Neural crest cell (in vitro differentiated cells): ENCODE data around the gene INHBC. TPM values are rescaled to one million over a fixed set of nuclear protein-coding genes. Genes with fewer than 3 reads are reported as not detected.
A peak's percentile ranks its signal among the peaks of the same experiment; 100 is the strongest.

Experiments used
- DNase-seq: peaks from one replicate; pipeline ENCODE4 v3.0.0; 2021; ENCODE audit warnings: low read depth, mixed read lengths, low spot score
- H3K27ac Mint-ChIP-seq: one replicate; pipeline ENCODE4 v1.8.0; 2021; ENCODE audit warnings: mild to moderate bottlenecking, mixed read lengths; ENCODE audit not compliant: unreplicated experiment
- H3K27me3 Mint-ChIP-seq: 2 replicates; pipeline ENCODE4 v1.8.0; 2021; ENCODE audit warnings: low read depth, mild to moderate bottlenecking, mixed read lengths
- H3K36me3 Mint-ChIP-seq: 2 replicates; pipeline ENCODE4 v1.8.0; 2021; ENCODE audit warnings: low read depth, mild to moderate bottlenecking, mixed read lengths
- H3K4me1 Mint-ChIP-seq: 2 replicates; pipeline ENCODE4 v1.8.0; 2021; ENCODE audit warnings: mixed read lengths
- H3K4me3 Mint-ChIP-seq: one replicate; pipeline ENCODE4 v1.8.0; 2021; ENCODE audit warnings: mild to moderate bottlenecking, mixed read lengths
- H3K9me3 Mint-ChIP-seq: 2 replicates; pipeline ENCODE4 v1.8.0; 2021; ENCODE audit warnings: mixed read lengths
- total RNA-seq: library from RNA; stranded (reverse); gene quantifications from 2 replicates; pipeline ENCODE4 v1.2.1, GENCODE V29; 2021
- TF ChIP-seq, protein P1 (sequence below): fragments of 200-600 bp; sonication (generic); conservative IDR thresholded peaks from 2 replicates; pipeline ENCODE4 v1.5.0; 2021; ENCODE audit warnings: antibody characterized with exemption, mild to moderate bottlenecking

Gene INHBC
- total RNA-seq, 1 donor from 2014 or later: not detected

DNA sequence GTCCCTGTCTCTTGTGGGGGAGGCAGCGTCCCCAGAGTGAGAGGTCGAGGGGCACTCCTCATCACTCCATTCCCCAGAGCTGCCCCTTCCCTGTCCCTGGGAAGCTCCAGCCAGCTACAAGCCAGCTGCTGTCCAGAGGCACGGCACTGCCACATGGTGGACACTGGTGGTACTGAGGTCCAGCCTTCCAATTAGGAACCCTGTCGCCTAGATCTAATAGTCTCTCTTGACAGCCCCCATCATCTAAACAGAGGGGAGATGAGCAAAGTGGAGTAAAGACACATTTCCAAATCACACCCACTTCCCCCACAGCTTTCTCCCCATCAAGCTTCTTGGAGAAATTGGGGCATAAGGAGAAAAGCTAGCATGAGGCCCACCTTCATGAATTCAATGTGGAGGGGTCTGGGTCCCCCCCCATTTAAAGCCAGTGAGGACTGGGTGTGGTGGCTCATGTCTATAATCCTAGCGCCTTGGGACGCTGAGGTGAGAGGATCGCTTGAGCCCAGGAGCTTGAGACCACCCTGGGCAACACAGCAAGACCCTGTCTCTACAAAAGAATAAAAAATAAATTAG lies 18.4 kb downstream of the INHBC start:
- TF ChIP-seq, protein P1, sequence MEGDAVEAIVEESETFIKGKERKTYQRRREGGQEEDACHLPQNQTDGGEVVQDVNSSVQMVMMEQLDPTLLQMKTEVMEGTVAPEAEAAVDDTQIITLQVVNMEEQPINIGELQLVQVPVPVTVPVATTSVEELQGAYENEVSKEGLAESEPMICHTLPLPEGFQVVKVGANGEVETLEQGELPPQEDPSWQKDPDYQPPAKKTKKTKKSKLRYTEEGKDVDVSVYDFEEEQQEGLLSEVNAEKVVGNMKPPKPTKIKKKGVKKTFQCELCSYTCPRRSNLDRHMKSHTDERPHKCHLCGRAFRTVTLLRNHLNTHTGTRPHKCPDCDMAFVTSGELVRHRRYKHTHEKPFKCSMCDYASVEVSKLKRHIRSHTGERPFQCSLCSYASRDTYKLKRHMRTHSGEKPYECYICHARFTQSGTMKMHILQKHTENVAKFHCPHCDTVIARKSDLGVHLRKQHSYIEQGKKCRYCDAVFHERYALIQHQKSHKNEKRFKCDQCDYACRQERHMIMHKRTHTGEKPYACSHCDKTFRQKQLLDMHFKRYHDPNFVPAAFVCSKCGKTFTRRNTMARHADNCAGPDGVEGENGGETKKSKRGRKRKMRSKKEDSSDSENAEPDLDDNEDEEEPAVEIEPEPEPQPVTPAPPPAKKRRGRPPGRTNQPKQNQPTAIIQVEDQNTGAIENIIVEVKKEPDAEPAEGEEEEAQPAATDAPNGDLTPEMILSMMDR: peak; percentile 88
- no peaks in the 10 kb centered on the region for H3K9me3 Mint-ChIP-seq
- H3K27ac Mint-ChIP-seq: no peak overlapping the region
- H3K36me3 Mint-ChIP-seq: no peaks in the 10 kb centered on the region
- H3K27me3 Mint-ChIP-seq: peaks cover 18% of the 10 kb centered on the region
- no peak overlapping the region for H3K4me3 Mint-ChIP-seq
- peaks cover 10% of the 10 kb centered on the region for H3K4me1 Mint-ChIP-seq
- peak; percentile 83 for DNase-seq

DNA sequence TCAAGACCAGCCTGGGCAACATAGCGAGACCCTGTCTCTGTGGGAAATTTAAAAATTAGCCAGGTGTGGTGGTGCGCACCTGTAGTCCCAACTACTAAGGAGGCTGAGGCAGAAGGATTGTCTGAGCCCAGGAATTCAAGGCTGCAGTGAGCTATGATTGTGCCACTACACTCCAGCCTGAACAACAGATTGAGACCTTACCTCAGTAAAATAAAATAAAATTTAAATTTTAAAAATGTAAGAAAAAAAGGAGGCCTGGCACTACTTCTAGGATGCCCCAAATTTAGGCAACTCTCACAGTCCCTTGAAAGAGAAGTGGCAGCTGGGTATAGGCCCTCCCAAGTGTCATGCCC lies 19.6 kb downstream of the INHBC start:
- Mint-ChIP-seq H3K4me1 (peaks cover 16% of the 10 kb centered on the region), H3K36me3 (no peaks in the 10 kb centered on the region), H3K27me3 (peaks cover 22% of the 10 kb centered on the region), H3K9me3 (no peaks in the 10 kb centered on the region), H3K27ac (no peak overlapping the region), H3K4me3 (no peak overlapping the region)
- DNase-seq: no peak
- TF ChIP-seq, protein P1: no peak

DNA sequence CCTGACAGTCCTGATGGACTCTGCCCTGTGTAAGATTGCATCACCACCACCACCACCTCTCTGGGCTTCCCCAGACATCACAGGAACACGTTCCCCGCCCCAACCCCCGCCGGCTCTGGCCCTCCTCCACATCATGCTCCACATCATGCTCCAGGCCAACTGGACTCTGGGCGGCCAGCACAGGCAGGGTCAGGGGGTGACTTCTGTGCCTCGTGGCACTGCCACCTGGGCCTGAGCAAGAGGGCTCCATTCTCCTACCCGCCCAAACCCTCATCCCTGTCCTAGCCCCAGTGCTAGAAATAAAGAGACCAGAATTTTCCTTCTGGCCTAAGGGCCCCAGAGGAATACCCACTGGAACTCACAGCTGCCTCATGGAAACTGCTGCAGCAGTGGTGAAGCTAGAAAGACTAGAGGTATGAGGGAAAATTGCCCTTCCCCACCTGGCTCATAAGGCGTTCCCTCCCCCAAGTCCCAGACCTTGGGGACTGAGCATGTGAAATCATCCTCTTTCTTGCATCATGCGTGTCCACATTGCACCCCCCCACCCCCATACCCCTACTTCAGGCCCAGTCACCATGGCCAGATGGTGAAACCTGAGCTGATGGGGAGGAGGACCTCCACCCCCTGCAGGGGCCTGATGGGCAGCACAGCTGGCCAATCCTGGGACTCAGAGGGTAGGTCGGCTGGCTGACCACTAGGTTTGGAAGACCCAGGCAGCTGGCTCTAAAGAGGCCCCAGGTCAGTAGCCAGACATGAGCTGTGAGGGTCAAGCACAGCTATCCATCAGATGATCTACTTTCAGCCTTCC lies 20.2 kb downstream of the INHBC start, which contains the start of gene INHBE:
Gene INHBE, plus strand, starts transcription at position 742 of the 808 bp plus-strand sequence. CDS start 230 bp downstream, outside the sequence.
- H3K36me3 Mint-ChIP-seq: no peaks in the 10 kb centered on the region
- peaks cover 22% of the 10 kb centered on the region for H3K4me1 Mint-ChIP-seq
- peak within 1 kb of the TSS; percentile 87 for H3K27ac Mint-ChIP-seq
- no peaks in the 10 kb centered on the region for H3K9me3 Mint-ChIP-seq
- peak within 1 kb of the TSS; percentile 77 for H3K4me3 Mint-ChIP-seq
- TF ChIP-seq, protein P1: no peak
- DNase-seq: no peak
- H3K27me3 Mint-ChIP-seq: peaks cover 28% of the 10 kb centered on the region

DNA sequence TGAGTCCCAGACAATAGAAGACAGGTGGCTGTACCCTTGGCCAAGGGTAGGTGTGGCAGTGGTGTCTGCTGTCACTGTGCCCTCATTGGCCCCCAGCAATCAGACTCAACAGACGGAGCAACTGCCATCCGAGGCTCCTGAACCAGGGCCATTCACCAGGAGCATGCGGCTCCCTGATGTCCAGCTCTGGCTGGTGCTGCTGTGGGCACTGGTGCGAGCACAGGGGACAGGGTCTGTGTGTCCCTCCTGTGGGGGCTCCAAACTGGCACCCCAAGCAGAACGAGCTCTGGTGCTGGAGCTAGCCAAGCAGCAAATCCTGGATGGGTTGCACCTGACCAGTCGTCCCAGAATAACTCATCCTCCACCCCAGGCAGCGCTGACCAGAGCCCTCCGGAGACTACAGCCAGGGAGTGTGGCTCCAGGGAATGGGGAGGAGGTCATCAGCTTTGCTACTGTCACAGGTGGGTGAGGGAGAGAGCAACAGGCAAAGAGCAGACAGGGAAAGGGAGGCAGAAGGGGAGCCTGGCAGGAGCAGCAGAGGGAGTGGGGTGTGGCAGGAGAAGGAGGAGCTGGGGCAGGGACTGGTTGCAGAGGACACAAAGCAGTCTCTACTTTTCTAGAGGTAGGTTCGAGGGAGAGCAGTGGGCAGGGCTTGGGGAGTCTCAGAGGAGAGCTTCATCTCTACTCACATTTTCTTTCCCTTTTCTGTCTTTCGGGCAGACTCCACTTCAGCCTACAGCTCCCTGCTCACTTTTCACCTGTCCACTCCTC lies 21.0 kb downstream of the INHBC start:
- Mint-ChIP-seq H3K36me3 (no peaks in the 10 kb centered on the region), H3K27me3 (peaks cover 34% of the 10 kb centered on the region), H3K27ac (peak overlapping the region; percentile 87), H3K9me3 (no peaks in the 10 kb centered on the region), H3K4me3 (no peak overlapping the region), H3K4me1 (peaks cover 27% of the 10 kb centered on the region)
- TF ChIP-seq, protein P1: no peak
- no peak for DNase-seq

DNA sequence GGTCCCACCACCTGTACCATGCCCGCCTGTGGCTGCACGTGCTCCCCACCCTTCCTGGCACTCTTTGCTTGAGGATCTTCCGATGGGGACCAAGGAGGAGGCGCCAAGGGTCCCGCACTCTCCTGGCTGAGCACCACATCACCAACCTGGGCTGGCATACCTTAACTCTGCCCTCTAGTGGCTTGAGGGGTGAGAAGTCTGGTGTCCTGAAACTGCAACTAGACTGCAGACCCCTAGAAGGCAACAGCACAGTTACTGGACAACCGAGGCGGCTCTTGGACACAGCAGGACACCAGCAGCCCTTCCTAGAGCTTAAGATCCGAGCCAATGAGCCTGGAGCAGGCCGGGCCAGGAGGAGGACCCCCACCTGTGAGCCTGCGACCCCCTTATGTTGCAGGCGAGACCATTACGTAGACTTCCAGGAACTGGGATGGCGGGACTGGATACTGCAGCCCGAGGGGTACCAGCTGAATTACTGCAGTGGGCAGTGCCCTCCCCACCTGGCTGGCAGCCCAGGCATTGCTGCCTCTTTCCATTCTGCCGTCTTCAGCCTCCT lies 21.6 kb downstream of the INHBC start:
- Mint-ChIP-seq H3K27ac (no peak overlapping the region), H3K27me3 (peaks cover 41% of the 10 kb centered on the region)

More for the DNA sequence above, 21.6 kb downstream of the INHBC start:
- Mint-ChIP-seq H3K4me3 (peak overlapping the region; percentile 77), H3K9me3 (no peaks in the 10 kb centered on the region), H3K36me3 (no peaks in the 10 kb centered on the region), H3K4me1 (peaks cover 32% of the 10 kb centered on the region)
- TF ChIP-seq, protein P1: peak; percentile 64
- DNase-seq: peak; percentile 39
